Caco-2 (cell line): Measurements from ENCODE around the gene HHAT. TPM values are rescaled to one million over a fixed set of nuclear protein-coding genes. Genes with fewer than 3 reads are reported as not detected.

Source experiments
- BruUV-seq: library from RNA; stranded (reverse); fragments of 400-500 nt; replicated peaks from 2 replicates; lab custom pipeline; 2021; lab: Mats Ljungman, UMichigan
- CTCF ChIA-PET: fragments of 300-600 bp; sonication (Branson Sonifier 250); formaldehyde crosslinking; loops from one replicate; lab custom pipeline; 2022; ENCODE audit warnings: antibody characterized with exemption; lab: Charles Lee
- POLR2A ChIA-PET: fragments of 300-600 bp; sonication (Branson Sonifier 250); formaldehyde crosslinking; loops from one replicate; lab custom pipeline; 2022; ENCODE audit warnings: antibody characterized with exemption; lab: Charles Lee
- DNase-seq, 2 experiments: peaks; one replicate each; pipeline versions ENCODE4 v3.0.0 to v3.0.0-alpha.2; 2020 to 2022
- H3K27me3 ChIP-seq: replicated peaks from 2 replicates; pipeline ENCODE4 v1.6.0; 2011; ENCODE audit warnings: low read length; ENCODE audit not compliant: control insufficient read depth, insufficient read depth
- H3K36me3 ChIP-seq: 2 replicates; pipeline ENCODE4 v1.5.1; 2011; ENCODE audit warnings: low read length; ENCODE audit not compliant: control insufficient read depth, insufficient read depth
- H3K4me1 ChIP-seq: fragments of 250-450 bp; sonication (Bioruptor Pico); 2 replicates; pipeline ENCODE4 v1.5.1; 2020; ENCODE audit warnings: mild to moderate bottlenecking
- H3K4me3 ChIP-seq: 2 replicates; pipeline ENCODE4 v1.5.1; 2011; ENCODE audit warnings: low read depth, mild to moderate bottlenecking, control low read depth, low read length
- H3K9me3 ChIP-seq: fragments of 250-450 bp; sonication (Bioruptor Pico); 2 replicates; pipeline ENCODE4 v1.5.1; 2020; ENCODE audit warnings: mild to moderate bottlenecking, moderate library complexity
- H3K27ac Mint-ChIP-seq: one replicate; pipeline ENCODE4 v1.8.0; 2022; ENCODE audit warnings: mixed read lengths; ENCODE audit not compliant: unreplicated experiment
- H3K27me3 Mint-ChIP-seq: one replicate; pipeline ENCODE4 v1.8.0; 2022; ENCODE audit warnings: mixed read lengths; ENCODE audit not compliant: insufficient read depth, unreplicated experiment
- H3K36me3 Mint-ChIP-seq: one replicate; pipeline ENCODE4 v1.8.0; 2022; ENCODE audit warnings: mild to moderate bottlenecking, mixed read lengths; ENCODE audit not compliant: insufficient read depth, unreplicated experiment
- H3K4me1 Mint-ChIP-seq: one replicate; pipeline ENCODE4 v1.8.0; 2022; ENCODE audit warnings: low read depth, mixed read lengths; ENCODE audit not compliant: unreplicated experiment
- H3K4me3 Mint-ChIP-seq: one replicate; pipeline ENCODE4 v1.8.0; 2022; ENCODE audit warnings: mild to moderate bottlenecking, moderate library complexity, mixed read lengths; ENCODE audit not compliant: unreplicated experiment
- H3K9me3 Mint-ChIP-seq: one replicate; pipeline ENCODE4 v1.8.0; 2022; ENCODE audit warnings: mixed read lengths; ENCODE audit not compliant: unreplicated experiment
- intact Hi-C: fragments of 100-400 bp; cut with micrococcal nuclease; formaldehyde crosslinking; loops from one replicate; pipeline ENCODE4 v1.10.0; 2022; ENCODE audit not compliant: unreplicated experiment
- total RNA-seq: library from RNA; stranded (reverse); gene quantifications from 2 replicates; pipeline ENCODE4 v1.2.3, GENCODE V29; 2022
- TF ChIP-seq, protein P1 (sequence below), 2 experiments: fragments of 200-600 bp in 1 of 2; IDR thresholded peaks; 1 replicate in 1 of 2; 2 replicates in 1 of 2; pipeline versions ENCODE4 v1.5.1 to v1.8.0; 2011 to 2022; ENCODE audit warnings: antibody characterized with exemption in 1 of 2, control low read depth in 1 of 2, inconsistent platforms in 1 of 2, low read depth in 1 of 2, low read length in 1 of 2, mild to moderate bottlenecking in 1 of 2, moderate library complexity in 1 of 2; ENCODE audit not compliant: insufficient read depth in 1 of 2, severe bottlenecking in 1 of 2, unreplicated experiment in 1 of 2

The HHAT gene
- total RNA-seq, 1 experiment from 2014 or later = 3.9 TPM

- no peak overlapping the region for H3K4me3 ChIP-seq
- Mint-ChIP-seq H3K27me3 (peaks cover 12% of the 10 kb centered on the region), H3K27ac (no peak overlapping the region), H3K4me3 (no peak overlapping the region), H3K4me1 (no peaks in the 10 kb centered on the region), H3K9me3 (peaks cover 10% of the 10 kb centered on the region), H3K36me3 (no peaks in the 10 kb centered on the region)
- intact Hi-C loops = no loop called here
- BruUV-seq = no TSS peak
- POLR2A ChIA-PET = no interaction called here
- no peaks in the 10 kb centered on the region for H3K9me3 ChIP-seq
- no peaks in the 10 kb centered on the region for H3K4me1 ChIP-seq
- H3K36me3 ChIP-seq = no peaks in the 10 kb centered on the region
- CTCF ChIA-PET = no interaction called here
- DNase-seq = no peak
- TF ChIP-seq, protein P1, sequence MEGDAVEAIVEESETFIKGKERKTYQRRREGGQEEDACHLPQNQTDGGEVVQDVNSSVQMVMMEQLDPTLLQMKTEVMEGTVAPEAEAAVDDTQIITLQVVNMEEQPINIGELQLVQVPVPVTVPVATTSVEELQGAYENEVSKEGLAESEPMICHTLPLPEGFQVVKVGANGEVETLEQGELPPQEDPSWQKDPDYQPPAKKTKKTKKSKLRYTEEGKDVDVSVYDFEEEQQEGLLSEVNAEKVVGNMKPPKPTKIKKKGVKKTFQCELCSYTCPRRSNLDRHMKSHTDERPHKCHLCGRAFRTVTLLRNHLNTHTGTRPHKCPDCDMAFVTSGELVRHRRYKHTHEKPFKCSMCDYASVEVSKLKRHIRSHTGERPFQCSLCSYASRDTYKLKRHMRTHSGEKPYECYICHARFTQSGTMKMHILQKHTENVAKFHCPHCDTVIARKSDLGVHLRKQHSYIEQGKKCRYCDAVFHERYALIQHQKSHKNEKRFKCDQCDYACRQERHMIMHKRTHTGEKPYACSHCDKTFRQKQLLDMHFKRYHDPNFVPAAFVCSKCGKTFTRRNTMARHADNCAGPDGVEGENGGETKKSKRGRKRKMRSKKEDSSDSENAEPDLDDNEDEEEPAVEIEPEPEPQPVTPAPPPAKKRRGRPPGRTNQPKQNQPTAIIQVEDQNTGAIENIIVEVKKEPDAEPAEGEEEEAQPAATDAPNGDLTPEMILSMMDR (IDR thresholded peaks at IDR 0.05; ENCODE audit: insufficient read depth in 1 of 2, low read depth in 1 of 2, low read length in 1 of 2, severe bottlenecking in 1 of 2, unreplicated experiment in 1 of 2) = no peak
- H3K27me3 ChIP-seq = no peaks in the 10 kb centered on the region
Measured at GRCh38 chr1:210706246-210706645, 377.5 kb downstream of the HHAT start.

DNA sequence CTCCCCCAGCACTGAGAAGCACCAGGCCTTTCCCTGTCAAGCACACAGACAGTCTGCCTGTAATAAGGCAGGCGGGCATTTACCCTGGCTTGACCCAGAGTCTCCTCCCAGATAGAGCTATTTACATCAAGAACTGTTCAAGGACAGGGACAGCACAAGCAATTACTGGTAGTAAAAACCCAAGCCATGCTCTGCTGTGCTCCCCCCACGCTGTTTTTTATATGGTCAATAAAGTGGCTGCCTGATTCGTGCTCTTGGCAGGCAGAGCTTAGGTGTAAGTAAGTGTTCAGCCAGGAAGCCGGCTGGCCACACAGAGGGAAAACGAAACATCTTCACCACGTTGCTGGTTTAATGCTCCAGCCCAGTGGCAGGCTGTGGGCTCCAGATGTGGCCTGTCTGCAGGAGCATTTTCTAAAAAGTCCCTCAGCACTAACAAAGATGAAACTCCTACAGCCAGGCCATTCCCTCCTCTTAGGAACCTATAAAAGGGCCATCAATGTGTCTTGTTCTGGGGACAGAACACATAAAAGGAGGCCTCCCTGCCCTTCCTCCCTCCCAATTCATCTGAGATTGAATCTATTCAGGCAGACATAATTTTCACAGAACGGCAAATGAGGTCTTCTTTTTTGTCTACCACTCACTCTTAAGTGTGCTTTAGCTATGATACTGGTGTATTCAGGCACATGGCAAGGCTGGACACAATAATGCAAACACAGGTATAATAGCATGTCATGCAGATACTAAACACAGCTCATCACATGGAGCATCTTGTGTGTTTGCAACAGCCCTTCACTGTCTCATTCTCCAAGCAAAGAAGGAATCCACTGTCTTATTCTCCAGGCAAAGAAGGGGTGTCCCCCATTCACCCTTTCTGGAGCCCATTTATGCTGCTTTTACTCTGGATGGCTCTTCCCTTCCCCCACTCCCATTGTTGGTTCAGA lies 378.9 kb downstream of the HHAT start:
- Mint-ChIP-seq H3K4me3 (no peak overlapping the region), H3K27me3 (peaks cover 4% of the 10 kb centered on the region), H3K36me3 (no peaks in the 10 kb centered on the region), H3K4me1 (no peaks in the 10 kb centered on the region), H3K27ac (no peak overlapping the region), H3K9me3 (no peaks in the 10 kb centered on the region)
- Histone ChIP-seq H3K36me3 (no peaks in the 10 kb centered on the region), H3K9me3 (no peaks in the 10 kb centered on the region), H3K4me1 (no peaks in the 10 kb centered on the region), H3K27me3 (no peaks in the 10 kb centered on the region), H3K4me3 (no peak overlapping the region)
- ChIA-PET POLR2A (no interaction called here), CTCF (no interaction called here)
- intact Hi-C loops = no loop called here
- no TSS peak for BruUV-seq
- no peak for DNase-seq
- TF ChIP-seq, protein P1 (IDR thresholded peaks at IDR 0.05; ENCODE audit: insufficient read depth in 1 of 2, low read depth in 1 of 2, low read length in 1 of 2, severe bottlenecking in 1 of 2, unreplicated experiment in 1 of 2) = no peak

- Mint-ChIP-seq H3K4me1 (no peaks in the 10 kb centered on the region), H3K27ac (no peak overlapping the region), H3K36me3 (no peaks in the 10 kb centered on the region), H3K27me3 (peaks cover 14% of the 10 kb centered on the region), H3K4me3 (no peak overlapping the region), H3K9me3 (no peaks in the 10 kb centered on the region)
- TF ChIP-seq, protein P1 (IDR thresholded peaks at IDR 0.05; ENCODE audit: insufficient read depth in 1 of 2, low read depth in 1 of 2, low read length in 1 of 2, severe bottlenecking in 1 of 2, unreplicated experiment in 1 of 2) = no peak
- intact Hi-C loops = loop anchor here (5.0 kb wide), 1 partner anchor 423 kb away; the partner anchor contains the start of gene KCNH1
- Histone ChIP-seq H3K9me3 (no peaks in the 10 kb centered on the region), H3K4me1 (no peaks in the 10 kb centered on the region), H3K4me3 (no peak overlapping the region), H3K36me3 (no peaks in the 10 kb centered on the region), H3K27me3 (no peaks in the 10 kb centered on the region)
- no TSS peak for BruUV-seq
- no peak for DNase-seq
- POLR2A ChIA-PET = no interaction called here
- CTCF ChIA-PET = no interaction called here
Measured at GRCh38 chr1:210709701-210710100, 381.0 kb downstream of the HHAT start.
